NB4 (cell line): ENCODE measurements around the gene HTR3A.

Source experiments
- TF ChIP-seq, protein P1 (sequence below): IDR thresholded peaks from one replicate; pipeline ENCODE4 v1.5.1; 2012; ENCODE audit warnings: low read depth, low read length
- TF ChIP-seq, protein P2 (sequence below): IDR thresholded peaks from 2 replicates; pipeline ENCODE4 v1.6.1; 2011; ENCODE audit warnings: low read depth, low read length

DNA sequence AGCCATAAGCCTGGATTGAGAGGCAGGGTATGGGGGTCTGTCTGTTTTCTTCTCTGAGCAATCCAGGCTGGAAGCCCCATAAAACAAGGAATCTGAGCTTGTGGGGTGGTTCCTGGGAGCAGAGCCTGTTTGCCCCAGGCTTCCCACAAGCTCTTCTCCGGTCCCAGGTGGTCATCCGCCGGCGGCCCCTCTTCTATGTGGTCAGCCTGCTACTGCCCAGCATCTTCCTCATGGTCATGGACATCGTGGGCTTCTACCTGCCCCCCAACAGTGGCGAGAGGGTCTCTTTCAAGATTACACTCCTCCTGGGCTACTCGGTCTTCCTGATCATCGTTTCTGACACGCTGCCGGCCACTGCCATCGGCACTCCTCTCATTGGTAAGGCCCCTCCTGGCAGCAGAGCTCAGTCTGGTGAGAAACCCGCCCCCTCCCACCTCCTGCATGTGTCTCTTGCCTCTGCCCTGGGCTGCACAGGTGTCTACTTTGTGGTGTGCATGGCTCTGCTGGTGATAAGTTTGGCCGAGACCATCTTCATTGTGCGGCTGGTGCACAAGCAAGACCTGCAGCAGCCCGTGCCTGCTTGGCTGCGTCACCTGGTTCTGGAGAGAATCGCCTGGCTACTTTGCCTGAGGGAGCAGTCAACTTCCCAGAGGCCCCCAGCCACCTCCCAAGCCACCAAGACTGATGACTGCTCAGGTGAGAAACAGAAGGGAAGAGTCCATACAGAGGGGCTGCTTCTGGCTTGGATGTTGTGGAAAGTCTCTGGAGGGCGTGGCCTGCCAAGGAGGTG is 11.6 kb downstream of the HTR3A start:
- TF ChIP-seq, protein P1, sequence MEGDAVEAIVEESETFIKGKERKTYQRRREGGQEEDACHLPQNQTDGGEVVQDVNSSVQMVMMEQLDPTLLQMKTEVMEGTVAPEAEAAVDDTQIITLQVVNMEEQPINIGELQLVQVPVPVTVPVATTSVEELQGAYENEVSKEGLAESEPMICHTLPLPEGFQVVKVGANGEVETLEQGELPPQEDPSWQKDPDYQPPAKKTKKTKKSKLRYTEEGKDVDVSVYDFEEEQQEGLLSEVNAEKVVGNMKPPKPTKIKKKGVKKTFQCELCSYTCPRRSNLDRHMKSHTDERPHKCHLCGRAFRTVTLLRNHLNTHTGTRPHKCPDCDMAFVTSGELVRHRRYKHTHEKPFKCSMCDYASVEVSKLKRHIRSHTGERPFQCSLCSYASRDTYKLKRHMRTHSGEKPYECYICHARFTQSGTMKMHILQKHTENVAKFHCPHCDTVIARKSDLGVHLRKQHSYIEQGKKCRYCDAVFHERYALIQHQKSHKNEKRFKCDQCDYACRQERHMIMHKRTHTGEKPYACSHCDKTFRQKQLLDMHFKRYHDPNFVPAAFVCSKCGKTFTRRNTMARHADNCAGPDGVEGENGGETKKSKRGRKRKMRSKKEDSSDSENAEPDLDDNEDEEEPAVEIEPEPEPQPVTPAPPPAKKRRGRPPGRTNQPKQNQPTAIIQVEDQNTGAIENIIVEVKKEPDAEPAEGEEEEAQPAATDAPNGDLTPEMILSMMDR: no peak
- TF ChIP-seq, protein P2, sequence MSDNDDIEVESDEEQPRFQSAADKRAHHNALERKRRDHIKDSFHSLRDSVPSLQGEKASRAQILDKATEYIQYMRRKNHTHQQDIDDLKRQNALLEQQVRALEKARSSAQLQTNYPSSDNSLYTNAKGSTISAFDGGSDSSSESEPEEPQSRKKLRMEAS: no peak
